Measurements from ENCODE around the gene DSC1.
"Not testable (repeated sequence)": the region's sequence is repeated elsewhere in the genome, so short reads cannot be mapped to it uniquely, and the experiment has no call there.

DSC1 gene, protein sequence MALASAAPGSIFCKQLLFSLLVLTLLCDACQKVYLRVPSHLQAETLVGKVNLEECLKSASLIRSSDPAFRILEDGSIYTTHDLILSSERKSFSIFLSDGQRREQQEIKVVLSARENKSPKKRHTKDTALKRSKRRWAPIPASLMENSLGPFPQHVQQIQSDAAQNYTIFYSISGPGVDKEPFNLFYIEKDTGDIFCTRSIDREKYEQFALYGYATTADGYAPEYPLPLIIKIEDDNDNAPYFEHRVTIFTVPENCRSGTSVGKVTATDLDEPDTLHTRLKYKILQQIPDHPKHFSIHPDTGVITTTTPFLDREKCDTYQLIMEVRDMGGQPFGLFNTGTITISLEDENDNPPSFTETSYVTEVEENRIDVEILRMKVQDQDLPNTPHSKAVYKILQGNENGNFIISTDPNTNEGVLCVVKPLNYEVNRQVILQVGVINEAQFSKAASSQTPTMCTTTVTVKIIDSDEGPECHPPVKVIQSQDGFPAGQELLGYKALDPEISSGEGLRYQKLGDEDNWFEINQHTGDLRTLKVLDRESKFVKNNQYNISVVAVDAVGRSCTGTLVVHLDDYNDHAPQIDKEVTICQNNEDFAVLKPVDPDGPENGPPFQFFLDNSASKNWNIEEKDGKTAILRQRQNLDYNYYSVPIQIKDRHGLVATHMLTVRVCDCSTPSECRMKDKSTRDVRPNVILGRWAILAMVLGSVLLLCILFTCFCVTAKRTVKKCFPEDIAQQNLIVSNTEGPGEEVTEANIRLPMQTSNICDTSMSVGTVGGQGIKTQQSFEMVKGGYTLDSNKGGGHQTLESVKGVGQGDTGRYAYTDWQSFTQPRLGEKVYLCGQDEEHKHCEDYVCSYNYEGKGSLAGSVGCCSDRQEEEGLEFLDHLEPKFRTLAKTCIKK

DNA sequence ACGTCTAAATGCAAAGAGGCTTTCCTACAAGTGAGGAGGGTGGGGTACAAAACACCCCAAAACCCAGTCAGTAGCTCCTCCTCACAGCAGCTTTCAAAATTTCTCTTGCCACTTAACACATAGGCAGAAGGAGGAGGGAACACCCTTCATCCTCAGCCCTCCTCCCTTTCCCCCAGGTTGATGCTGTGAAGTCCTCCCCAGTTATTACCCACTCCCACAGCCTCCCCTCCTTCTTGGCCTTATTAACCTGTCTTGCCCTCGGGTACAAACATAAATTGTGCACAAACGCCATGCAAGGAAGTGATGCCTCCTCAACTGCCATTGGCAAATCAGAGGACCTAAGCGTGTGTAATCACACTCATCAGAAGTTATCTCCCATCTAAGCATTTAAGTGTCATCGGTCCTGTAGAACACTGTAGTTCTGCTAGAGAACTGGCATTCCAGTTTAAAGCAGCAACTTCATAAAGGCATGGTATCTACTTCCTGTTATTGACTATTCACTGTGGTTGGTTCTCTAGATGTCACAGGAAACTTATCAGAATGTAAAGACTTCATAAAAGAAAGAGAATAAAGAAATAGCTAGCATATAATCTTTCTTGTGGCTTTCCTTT, at the start of gene DSC1:
Gene DSC1 (minus strand): TSS at position 32 of the 611 bp plus-strand sequence. CDS start 262 bp downstream, outside the sequence.
- no peak for DNase-seq

DNA sequence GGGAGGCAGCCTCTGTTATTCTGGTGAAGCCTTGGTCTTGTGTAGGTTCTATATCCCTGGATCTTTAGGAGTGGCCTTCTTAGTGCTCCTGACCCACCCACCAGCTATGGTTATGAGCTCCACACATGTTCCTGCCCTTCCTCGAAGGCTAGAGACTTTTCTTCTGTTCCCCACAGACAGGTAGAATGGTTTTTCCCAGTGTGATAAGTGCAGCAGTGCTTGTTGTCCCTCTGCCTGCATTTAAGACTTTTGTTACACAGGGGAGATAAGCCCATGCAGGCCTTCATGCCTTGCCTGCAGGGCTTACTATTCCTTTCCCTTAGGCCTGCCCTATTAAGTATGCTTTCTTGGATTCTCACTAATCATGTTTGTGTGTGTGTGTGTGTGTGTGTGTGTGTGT, 48.4 kb upstream of the DSC1 start:
- no peak for DNase-seq

DNA sequence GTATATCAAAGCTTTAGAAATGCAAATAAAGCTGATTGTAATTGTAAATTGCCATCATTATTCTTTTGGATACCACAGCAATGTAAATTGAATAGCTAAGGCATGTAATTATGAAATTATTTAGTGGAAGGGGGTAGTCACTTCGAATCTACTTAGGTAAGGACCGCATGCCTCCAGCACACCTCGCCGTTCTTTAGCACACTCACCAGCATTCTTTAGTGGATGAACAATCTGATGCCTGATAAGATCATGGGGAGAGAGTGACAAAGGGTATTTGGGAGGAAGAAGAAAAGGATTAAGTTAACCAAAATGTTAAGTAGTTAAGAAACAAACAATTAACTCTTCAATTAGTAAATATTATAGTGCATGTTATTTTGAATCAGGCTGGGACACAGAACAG, 46.4 kb upstream of the DSC1 start:
- no peak for DNase-seq

DNA sequence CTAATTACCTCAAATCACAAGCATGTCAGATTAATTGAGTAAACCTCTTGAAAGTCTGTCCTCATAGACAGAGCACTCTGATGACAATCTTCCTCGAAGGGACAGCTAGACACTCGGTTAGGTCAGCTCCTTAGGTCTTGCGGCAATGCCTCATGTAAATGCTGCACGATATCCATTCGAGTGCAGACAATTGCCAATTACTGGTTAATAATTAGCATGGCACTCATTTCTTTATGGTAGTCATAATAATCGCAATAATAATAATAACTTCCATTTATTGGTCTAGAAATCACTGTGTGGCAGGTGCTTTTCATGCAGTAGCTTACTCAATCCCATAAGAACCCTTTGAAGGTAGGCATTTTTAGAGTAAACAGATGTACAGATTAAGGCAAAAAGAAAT, 44.7 kb upstream of the DSC1 start:
- DNase-seq, result no peak

DNA sequence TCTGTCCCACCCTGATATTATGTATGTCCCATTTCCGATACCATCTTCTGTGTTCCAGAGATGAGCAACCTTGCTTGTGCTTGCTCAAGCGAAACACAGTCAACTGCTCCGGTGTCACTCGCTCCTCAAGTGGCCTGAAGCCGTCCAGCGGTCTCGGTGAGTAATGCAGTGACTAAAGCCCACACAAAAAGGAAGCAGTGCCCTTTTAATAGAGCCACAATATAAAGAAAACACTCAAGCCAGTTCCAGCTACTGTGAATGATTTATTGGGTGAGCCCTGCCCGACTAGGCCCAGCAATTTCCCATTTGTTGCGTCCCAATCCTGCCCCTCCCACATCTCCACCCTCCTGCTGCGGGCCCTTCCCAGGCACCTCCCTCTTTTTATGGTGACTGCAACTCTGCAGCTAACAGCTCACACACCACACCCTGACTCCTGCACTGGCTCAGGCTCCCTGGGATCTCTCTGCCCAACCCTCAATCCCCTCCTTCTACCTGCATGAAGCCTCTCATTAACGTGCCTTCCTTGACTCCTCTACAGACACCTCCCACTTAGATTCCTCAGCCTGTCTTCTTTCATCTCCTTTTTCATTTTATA, 44.2 kb upstream of the DSC1 start:
- peak; percentile 21 for DNase-seq

DNA sequence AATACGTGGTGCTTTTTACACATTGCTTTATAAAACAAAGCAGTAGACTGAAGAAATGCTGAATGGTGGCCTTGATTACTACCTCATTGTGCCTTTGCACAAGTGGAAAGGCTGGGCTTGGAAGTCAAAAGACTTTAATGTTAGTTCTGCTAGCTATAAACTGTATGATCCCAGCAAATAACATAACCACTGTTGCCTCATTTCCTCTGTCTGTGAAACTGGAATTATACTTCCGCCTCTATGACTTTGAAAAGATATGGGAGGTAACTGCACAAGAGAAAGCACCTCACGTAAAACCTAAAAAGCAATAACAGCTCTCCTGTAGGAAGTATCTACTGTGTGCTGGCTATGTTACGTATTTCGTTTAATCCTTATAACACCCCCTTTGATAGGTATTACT, 43.4 kb upstream of the DSC1 start:
- DNase-seq, result no peak

DNA sequence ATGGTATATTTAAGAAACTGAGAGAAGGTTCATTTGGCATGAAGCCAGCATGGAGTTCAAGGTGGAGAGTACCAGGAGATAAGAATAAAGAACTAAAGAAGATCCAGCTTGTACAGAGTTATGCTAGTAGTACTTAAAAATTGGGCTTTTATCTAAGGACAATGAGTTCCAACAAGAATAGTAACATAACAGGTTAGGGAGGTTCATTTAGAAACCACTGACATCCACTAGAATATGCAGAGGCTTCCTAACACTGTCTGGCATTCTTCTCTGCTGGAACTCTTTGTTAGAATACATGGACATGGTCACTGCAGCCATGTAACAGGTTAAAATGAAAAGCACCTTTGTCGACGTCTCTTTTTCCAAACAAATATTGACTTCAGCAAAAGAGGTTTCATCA, 42.6 kb upstream of the DSC1 start:
- DNase-seq, result no peak

DNA sequence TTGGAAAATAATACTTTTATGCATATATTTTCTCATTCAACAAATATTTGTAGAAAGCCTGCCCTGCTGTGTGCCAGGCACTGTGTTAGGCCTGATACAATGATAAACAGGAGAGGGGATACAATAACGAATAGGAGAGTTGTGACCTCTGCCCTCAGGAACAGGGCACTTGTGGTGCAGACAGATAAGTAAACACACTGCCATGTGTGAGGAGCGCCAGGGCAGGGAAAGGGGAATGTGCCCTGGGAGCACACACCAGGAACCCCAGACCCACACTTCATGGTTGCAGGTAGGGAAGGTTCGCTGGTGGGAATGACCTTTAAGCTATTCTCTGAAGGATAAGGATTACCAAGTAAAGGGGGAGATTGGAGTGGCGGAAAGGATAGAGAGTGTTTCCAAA, 42.2 kb upstream of the DSC1 start:
- no peak for DNase-seq

DNA sequence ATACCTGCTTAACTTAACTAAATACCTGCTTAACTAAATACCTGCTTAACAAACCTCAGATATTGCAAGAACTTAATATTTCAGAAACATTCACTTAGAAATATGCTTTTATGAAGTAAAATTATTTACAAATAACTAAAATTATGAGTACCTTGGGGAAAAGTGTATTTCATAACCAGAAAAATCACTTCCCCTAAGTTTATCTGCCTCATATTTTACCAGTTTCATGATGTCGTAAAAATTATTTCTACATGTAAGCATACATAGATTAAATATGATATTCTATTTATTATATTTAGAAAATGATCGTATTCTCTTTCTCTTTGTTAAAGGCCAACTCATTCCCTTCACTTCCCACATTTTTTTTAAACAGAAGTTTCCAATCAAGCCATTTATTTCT, 41.5 kb upstream of the DSC1 start:
- no peak for DNase-seq

DNA sequence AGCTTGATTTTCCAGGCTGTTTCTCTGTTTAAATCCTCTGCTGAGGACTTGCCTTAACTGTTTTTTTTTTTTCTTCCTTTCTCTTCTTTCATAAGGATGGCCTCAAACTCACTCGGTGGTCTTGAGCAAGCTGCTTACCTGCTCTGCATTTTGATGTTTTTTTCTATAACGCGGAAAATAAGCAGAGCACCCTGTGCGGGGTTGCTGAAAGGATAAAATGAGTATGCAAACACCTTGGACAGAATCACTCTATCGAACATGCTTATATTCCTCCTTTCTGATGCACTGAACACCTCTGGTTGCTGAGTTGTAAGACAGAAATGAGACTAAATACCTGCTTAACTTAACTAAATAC, 41.1 kb upstream of the DSC1 start:
- no peak for DNase-seq

DNA sequence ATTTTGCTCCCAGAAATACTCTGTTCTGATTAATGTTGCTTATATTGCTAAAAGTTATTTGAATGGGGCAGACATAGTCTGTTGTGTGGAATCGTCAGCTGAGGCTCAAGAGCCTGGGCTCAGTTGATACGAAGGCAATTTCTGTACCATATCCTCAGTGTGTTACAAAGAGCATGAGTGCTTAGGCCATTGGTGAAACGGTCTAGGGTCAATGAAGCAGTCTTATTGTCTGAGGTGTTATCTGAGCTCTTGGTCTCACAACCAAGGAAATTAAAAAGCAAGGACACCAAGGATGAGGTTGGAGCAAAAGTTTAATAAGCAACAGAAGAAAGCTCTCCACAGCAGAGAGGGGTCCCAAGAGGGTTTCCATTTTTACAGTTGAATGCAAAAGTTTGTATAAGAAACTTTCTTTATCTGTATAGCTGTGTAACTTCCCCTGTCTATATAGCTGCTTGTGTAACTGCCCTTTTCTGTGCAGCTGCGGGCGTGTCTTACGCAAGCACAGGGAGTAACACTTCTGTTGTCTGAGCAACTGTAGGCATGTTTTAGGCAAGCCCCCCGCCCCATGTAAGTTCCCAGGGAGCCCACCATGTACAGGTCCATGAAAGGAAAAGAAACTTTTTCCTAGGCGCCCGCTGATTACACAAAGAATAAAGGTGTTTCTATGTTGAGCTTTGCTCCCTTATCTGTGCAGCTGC, 40.6 kb upstream of the DSC1 start:
- DNase-seq, result no peak

DNA sequence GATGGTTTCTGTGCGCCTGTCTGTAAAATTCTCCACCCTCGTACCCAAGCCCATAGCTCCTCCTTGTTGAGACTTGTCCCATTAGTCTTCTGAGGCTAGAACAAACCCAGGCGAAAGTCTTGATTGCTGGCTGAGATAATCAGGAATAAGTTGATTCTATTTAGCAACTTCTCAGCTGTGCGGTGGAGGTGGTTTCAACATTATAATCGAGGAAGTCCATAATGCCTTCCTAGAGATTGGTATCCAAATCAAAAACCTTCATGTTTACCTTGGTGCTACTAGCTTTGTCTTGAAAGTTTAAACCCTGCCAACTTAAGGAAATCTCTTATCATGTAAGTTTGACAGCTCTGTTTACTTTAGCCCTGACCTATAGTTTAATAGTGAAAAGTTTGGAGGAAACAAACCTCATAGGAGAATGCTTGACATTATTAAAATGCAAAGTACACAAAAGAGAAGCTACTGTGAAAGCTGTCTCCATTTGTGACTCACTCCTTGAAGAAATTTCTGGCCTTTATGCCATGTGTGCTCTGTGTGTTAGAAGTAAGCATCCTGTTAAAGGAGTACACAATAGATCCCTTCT, 36.6 kb upstream of the DSC1 start:
- DNase-seq, result no peak

DNA sequence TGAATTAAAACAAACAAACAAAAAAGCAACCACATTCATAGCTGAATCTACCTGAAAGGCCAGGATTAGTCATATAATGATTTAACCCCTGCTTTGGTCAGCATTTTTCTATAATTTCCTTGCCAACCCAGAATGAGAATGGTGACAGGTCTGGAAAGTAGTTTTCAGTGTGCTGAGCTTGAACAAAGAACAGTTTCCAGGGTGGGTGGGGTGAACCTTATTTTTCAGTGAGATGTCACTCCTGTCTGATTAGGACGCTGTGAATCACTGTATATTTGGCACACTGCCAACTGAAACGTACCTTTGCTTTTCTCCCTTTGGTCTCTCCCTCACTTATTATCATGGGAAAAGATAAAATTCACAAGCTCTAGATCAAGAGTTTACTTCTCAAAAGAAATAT, 35.0 kb upstream of the DSC1 start:
- DNase-seq, result no peak

DNA sequence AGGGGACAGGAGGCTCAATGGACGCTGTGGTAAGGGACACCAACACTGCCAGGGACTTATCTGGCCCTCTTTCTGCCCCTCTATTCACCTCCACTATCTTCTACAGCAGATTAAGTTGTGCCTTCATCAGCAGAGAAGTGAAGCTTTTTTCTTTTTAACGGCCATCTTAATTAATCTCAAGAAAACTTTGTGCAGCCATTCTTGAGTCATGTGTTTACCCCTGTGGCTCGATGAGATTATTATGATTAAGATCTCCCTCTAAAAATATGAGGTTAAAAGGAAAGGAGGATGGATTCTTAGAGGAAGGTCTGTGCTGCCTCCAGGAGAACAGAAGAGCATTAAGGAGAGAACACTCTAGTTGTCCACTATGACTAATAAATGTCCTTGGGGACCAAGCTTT, 32.4 kb upstream of the DSC1 start:
- no peak for DNase-seq

DNA sequence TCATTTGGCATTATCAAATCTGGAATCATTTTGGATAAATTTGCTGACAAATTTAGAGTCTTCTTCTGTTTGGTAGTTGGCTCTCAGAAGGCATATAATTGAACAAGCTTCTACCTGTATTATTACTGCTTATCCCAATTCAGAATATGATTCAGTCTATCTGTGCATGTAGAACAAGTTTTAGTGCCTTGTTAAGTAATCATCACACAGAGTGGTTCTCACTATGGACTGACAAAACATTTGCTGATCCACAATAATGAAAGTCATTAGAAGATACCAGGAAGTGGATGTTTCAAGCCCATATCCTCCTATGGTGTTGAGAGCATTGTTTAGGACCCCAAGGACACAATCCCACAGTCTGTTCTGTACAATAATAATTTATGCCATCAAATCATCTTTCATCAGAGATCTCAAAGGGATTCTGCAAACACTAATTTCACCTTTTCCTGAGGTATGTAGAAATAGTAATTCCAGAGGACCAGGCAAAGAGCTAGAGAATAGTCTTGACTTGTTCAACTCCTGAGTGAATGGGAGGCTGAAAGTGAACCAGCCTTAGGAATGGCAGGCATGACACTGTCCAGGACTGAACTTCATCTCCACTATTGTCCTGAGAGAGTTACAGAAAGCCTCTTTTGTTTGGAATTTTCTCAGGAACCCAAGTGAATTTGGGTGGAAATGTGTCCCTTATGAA, 29.6 kb upstream of the DSC1 start:
- no peak for DNase-seq

DNA sequence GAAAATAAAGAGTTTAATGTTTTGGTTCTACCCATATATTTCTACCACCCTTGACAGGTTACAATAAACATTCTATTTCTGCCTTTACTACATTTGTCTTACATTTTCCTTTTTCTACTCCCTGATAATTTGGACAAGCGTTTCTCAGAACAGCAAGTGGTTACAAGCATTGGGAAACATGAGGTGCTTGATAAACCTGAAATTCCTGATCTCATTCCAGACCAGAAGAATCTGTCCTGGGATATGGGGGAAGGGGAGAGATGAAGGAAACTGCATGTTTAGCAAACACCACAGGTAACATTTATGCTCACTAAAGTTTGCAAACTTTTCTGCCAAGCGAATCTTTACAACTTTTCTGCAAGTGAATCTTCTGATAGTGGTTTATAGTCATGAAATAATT, 28.3 kb upstream of the DSC1 start:
- no peak for DNase-seq

DNA sequence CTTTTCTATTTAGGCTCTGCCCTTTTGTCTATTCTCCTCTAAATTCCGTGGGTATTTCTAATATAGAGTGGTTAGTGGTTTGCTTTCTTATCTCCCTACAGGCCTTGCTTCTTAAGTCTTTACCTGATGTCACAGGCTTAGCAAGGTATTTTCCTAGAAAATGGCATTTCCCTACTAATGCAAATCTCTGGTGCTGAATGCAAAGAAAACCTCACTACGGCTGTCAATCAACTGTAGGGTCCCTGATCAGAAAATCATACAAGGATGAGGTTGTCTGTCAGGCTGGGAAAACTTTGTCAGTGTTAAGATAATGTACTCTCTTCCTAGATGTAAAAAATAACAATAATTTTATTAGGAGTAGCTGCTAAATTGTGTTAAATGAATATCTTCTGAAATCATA, 27.1 kb upstream of the DSC1 start:
- DNase-seq, result no peak

DNA sequence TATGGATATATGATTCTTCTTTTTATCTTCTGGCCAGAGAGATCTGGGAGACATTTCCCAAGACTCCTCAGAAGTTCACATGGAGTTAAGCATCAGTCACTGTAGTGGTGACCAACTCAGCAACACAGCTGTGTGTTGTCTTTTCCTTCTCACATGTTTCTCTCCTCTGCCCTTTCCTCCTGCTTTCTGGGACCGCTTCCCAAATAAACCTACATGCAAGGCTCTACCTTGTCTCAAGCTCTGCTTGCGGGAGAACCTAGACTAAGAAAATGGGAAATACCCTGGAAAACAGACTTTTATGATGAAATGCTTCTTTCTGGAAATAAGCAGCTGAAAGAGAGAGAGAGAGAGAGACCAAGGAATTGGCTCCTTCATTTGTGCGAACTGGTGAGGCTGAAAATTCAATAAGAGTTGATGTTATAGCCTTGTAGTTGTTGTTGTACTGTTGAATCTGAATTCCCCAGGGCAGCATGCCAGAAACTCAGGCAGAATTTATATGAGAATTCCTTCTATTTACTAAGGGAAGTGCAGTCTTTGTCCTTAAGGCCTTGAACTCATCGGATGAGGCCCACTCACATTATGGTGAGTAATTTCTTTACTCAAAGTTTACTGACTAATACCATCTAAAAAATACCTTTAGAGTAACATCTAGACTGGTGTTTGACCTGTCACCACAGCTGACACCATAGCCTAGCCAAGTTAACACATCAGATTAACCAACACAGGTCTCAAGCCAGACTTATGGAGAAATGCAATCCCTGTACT, 22.7 kb upstream of the DSC1 start:
- no peak for DNase-seq

DNA sequence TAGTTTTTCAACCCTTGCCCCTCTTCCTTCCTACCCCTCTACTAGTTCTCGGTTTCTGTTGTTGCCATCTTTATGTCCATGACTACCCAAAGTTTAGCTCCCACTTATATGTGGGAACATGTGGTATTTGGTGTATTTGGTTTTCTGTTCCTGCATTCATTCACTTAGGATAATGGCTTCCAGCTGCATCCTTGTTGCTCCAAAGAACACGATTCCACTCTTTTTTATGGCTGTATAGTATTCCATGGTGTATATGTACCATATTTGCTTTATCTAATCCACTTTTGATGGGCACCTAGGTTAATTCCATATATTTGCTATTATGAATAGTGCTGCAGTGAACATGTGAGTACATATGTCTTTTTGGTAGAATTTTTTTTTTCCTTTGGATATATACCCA, 20.6 kb upstream of the DSC1 start:
- DNase-seq, result no peak

DNA sequence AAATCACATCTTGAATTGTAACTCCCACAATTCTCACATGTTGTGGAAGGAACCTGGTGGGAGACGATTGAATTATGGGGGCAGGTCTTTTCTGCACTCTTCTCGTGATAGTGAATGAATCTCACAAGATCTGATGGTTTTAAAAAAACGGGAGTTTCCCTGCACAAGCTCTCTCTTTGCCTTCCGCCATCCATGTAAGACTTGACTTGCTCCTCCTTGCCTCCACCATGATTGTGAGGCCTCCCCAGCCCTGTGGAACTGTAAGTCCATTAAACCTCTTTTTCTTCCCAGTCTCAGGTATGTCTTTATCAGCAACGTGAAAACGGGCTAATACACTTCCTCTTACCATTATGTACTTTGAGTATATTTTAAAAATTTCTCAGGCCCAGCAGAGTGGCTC, 14.7 kb upstream of the DSC1 start:
- DNase-seq, result not testable (repeated sequence)

DNA sequence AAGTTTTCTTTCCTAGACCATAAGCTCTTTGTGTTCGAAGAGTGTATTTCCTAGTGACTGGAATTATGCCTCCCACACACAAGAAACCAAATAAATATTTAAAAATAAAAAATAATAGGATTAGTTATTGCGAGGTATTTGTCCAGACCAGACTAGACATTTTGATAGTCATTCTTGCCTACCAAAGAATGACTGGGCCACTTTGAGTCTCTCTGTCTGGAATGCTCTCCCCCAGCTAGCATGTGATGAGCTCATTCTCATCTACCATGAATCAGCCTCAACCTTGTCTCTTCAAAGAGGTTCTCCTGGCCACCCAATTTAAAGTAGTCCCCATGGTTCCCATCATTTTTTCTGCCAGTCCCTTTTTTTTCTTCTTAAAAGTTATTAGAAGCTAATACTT, 13.9 kb upstream of the DSC1 start:
- DNase-seq, result no peak

All from NCI-H146 (cell line).